Epithelial cell of prostate (primary cell): ENCODE results near the gene HECTD3.
"Not testable (repeated sequence)": the region's sequence is repeated elsewhere in the genome, so short reads cannot be mapped to it uniquely, and the experiment has no call there.

Experiments used
- DNase-seq: peaks from one replicate; pipeline ENCODE4 v3.0.0-alpha.2; 2011; ENCODE audit warnings: low read depth, low spot score
- H3K27ac ChIP-seq: fragments of 450-650 bp; 2 replicates; pipeline ENCODE4 v1.5.1; 2017; ENCODE audit warnings: mild to moderate bottlenecking

The HECTD3 gene

DNA sequence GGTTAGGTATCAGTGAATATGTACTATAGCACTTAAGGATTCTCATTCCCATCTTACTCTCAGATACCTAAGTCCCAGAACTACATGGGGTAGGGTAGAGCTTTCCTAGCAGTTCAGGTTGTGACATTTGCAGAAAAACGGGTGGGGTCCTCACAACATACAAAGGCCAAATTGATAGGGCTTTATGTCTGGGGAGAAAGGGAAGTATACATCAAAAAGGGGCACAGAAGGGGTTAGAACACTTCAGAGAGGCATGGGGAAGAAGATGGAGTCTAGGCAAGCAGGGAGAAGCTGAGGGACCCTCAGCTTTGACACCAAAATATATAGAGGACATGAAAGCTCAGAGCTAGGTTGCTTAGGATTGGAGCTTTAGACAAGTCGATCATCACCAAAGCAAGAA is 4.6 kb upstream of the HECTD3 start:
- no peak overlapping the region for H3K27ac ChIP-seq
- DNase-seq = no peak

DNA sequence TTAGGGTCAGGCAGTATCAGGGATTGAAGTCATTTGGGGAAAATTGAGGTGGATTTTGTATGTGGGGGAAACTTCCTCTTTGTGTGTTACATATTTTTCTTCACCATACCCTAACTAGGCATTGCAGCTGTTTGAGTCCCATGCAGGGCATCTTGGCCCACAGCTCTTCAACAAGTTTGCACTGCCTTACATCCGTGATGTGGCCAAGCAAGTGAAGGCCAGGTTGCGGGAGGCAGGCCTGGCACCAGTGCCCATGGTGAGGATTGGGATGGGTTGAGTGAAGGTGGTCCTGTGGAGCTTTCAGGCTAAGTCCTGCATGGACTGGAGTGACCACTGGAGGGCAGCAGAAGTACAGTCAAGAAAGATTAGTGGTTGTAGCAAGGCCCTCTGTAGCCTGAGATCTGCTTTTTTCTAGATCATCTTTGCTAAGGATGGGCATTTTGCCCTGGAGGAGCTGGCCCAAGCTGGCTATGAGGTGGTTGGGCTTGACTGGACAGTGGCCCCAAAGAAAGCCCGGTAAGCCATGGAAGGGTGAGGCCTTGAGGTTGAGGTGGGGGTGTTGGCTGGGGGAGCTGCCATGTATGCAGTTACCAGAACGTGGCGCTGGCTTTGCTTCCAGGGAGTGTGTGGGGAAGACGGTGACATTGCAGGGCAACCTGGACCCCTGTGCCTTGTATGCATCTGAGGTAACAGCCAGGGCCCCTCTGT is 3.4 kb upstream of the HECTD3 start:
- H3K27ac ChIP-seq = no peak overlapping the region
- peak; percentile 16 for DNase-seq

DNA sequence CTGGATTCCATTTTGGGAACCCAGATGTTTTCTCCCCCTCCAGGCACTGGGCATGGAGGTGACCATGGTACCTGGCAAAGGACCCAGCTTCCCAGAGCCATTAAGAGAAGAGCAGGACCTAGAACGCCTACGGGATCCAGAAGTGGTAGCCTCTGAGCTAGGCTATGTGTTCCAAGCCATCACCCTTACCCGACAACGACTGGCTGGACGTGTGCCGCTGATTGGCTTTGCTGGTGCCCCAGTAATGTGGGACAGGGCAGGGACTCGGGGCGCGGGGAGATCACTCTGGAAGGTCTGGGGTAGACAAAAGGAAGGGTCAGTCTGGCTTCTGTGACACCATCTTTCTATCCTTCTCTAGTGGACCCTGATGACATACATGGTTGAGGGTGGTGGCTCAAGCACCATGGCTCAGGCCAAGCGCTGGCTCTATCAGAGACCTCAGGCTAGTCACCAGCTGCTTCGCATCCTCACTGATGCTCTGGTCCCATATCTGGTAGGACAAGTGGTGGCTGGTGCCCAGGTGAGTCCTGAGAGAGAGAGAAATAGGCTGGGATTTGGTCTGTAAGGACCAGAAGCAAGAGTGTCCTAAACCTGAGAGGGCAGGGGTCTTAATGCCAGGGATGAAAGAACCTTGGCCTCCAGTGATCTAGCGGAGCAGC is 2.6 kb upstream of the HECTD3 start:
- no peak for DNase-seq
- no peak overlapping the region for H3K27ac ChIP-seq

DNA sequence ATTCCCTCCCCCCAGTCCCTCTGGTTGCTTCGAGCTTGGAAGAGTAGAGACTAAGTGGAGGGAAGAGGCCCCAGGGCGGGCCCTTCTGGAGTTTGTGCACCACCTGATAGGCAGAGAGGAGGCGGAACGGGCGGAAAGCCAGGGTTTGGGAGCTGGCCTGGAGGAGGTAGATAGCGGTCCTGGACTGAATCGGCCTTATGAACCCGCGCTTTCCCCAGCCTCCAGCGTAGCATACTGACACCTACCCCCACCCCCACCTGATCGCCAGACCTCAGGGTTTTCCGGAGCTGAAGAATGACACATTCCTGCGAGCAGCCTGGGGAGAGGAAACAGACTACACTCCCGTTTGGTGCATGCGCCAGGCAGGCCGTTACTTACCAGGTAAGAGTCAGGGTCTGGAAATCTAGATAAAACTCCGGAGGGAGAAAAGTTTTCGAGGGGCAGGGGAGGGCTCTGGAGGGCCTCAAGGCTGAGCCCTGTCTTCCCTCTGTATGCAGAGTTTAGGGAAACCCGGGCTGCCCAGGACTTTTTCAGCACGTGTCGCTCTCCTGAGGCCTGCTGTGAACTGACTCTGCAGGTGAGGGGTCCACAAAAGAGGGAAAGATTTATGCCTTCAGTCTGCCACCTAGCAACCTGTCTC is 1.6 kb upstream of the HECTD3 start:
- peak overlapping the region; percentile 76 for H3K27ac ChIP-seq
- DNase-seq = no peak

DNA sequence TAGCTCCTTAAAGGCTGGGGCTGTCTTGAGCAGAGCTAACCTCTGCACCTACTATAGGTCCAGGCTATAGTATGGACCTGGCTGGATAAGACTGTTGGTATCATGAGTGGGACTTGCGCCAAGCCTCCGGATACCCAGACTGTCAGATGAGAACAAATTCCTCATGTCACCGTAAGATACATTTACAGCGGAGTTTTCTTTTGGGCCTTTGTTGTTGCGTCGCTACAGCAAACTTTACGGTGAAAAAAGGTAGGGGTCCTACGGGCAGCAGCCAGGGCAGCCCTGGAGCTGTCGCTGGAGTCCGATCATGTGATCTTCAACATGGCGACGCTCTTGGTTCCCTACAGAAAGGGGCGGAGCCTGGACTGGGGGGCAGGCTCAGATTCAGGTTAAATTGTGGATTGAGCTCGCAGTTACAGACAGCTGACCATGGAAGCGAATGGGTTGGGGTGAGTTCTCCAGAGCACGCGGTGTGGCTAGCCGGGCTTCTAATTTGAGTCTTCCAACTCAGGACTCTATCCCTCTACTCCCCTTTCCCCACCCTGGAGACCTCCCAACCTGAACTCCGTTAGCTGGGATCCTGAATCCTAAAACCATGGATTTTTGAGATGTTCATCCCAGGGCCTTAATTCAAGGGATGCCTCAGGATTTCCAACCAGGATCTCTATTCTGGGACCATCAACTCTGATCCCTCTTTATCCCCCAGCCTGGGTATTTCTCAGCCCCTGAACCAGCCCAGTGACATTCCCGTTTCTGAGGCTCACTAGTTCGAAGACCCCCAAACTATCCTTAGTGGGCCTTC is 914 bp upstream of the HECTD3 start, which contains the start of gene UROD:
UROD (plus strand) TSS at position 418 of the 802 bp plus-strand sequence; CDS start at position 430, 12 bp downstream.
- H3K27ac ChIP-seq = peak within 1 kb of the TSS; percentile 76
- DNase-seq = peak; percentile 85

- no peak for DNase-seq
- peak overlapping the region; percentile 76 for H3K27ac ChIP-seq
Measured at GRCh38 chr1:45009956-45010854, 919 bp downstream of the HECTD3 start.

- no peak for DNase-seq
- no peak overlapping the region for H3K27ac ChIP-seq
Measured at GRCh38 chr1:45009296-45009865, 1.7 kb downstream of the HECTD3 start.

- no peak overlapping the region for H3K27ac ChIP-seq
- no peak for DNase-seq
Measured at GRCh38 chr1:45008516-45008915, 2.6 kb downstream of the HECTD3 start.

DNA sequence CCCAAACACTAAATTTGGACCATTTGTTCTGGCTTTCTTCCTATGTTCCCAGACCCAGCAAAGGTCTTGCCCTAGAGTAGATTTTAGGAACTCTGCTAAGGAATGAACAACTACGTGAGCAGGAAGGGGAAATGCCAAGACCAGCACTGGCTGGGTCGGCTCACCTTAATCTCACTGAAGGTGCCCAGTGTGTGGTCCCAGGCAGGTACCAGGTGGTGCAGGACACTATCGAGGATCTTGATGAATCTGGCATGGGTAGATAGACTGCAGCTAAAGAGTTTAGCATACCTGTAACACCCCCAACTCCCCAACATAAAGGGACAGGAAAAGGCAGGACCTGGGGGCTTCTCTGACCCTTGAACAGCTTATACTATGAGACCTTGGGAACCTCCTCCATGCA is 3.0 kb downstream of the HECTD3 start:
- H3K27ac ChIP-seq = no peak overlapping the region
- DNase-seq = no peak

DNA sequence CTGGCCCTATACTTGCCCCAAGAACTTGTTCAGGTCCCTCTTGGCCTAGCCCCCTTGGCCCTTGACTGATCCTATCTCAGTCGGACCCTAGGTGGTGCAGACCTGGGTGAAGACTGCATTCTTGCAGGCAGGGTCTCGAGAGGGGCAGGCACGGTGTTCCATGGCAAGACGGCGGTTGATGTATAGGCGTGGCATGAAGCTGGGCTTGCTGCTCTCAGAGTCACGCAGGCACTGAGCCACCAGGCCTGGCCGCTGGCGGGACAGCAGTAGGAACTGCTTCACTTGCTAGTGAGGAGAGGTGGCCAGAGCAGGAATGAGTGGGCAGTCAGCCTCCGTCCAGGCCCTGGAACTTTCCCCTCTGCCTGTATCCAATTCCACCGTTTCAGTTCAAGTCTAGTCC is 3.8 kb downstream of the HECTD3 start:
- DNase-seq = no peak
- no peak overlapping the region for H3K27ac ChIP-seq

DNA sequence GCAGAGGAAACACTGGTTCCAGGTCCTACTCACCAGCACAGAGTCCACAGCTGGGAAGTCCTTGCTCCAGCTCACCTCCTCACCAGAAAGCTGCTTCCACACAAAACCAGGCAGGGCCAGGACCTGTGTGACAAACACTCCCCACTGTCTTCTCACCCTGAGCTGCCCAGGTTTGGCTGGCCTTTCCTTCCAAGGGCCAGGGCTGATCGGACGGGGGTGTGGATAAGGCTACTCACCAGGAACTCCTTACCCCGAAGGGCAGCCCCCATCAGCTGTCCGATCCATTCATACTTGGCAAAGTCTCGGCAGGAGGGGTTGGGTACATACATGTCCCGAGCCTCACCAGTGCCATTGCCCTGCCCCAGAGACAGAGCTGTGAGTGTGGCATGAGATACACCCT is 5.4 kb downstream of the HECTD3 start:
- no peak overlapping the region for H3K27ac ChIP-seq
- no peak for DNase-seq

- no peak overlapping the region for H3K27ac ChIP-seq
- no peak for DNase-seq
Measured at GRCh38 chr1:45004281-45004920, 6.7 kb downstream of the HECTD3 start.

DNA sequence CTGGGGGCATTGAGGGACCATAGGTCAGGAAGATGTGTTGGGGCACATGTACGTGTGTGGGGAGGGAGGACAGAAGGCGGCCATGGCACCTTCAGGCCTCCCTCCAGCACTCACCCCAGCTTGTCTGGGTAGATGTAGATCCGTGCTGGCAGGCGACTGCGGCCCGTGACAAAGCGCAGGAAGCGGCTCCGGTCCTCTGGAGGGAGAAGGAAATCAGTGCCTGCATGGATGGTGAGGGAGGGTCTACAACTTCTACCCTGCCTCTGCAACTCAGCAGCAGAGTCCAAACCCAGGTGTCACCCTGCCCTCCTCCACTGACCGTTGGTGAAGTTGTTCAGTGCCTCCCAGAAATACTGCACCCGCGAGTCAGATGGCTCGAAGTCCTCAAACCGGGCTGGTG is 7.4 kb downstream of the HECTD3 start:
- DNase-seq = no peak
- H3K27ac ChIP-seq = no peak overlapping the region

DNA sequence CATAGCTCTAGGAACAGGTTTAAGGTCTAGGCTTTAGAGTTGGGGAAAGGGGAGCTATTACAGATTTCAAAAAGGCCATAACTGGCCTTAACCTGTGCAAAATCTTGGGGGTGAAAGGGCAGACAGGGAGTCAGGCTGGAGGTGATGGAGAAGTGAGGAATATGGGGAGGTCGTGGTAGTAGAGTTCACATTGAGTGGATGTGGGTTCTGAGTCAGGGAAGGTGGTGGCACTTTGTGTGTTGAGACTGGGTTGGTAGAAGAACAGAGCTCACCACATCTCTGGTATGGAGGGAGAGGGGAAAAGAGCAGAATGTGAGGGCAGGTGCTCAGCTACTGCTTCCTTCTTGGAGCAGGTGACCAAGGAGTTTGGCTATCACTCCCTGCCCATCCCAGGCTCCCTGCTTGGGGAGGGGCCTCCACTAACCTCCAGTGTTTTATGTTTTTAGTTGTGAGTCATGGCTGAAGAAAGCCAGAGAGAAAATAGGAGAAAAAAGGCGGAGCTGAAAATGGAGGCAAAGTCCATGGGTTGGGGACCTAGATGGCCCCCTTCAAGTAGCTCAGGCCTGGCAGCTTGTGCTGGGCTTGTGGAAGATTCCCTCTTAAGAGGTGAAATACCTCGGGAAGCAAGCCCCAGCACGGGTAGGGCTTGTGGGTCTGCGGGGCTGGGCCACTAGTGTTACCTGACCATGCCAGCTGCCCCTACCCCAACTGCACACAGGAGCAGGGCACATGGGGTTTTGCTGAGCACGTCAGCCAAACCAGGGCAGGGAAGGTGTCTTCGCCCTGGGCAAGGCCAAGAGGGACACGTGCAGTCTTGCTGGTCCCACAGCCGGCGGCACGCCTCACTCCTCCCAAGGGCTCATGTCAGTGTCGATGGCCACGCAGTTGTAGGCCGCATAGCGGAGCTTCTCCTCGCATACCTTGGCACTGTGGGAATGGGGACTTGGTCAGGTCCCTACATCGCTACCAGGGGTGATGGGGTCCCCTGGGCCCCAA is 8.2 kb downstream of the HECTD3 start:
- no peak for DNase-seq

DNA sequence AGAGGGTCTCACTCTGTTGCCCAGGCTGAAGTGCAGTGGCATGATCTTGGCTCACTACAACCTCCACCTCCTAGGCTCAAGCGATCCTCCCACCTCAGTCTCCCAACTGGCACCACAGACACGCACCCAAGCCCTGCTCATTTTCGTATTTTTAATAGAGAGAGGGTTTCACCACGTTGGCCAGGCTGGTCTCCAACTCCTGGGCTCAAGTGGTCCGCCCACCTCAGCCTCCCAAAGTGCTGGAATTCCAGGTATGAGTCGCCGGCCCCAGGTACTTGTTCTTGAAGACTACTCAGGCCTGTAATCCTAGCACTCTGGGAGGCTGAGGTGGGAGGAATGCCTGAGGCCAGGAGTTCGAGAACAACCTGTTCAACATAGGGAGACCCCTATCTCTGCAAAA is 9.5 kb downstream of the HECTD3 start:
- not testable (repeated sequence) for DNase-seq, H3K27ac ChIP-seq

More for the DNA sequence above, 8.2 kb downstream of the HECTD3 start:
- no peak overlapping the region for H3K27ac ChIP-seq

- DNase-seq = no peak
- H3K27ac ChIP-seq = no peak overlapping the region
Measured at GRCh38 chr1:45001011-45001481, 10.1 kb downstream of the HECTD3 start.

DNA sequence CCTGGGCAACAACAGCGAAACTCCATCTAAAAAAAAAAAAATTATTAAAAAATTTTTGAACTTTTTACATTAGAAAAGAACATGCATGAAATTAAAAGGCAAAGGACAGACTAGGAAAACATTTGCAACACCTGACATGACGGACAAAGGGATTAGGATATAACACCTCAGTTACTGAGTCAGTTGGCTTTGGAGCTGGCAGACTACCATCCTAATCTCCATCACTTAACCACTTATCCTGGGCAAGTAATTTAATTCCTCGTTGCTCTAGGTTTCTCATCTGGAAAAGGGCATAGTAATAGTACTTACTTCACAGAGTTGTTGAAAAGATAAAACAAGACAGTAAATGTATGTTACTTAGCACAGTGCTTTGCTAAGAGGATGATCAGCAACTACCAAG is 11.9 kb downstream of the HECTD3 start:
- no peak for DNase-seq
- H3K27ac ChIP-seq = no peak overlapping the region
